RWPE2 (cell line): Measurements from ENCODE around the gene TSHZ2.

Experiments
- ATAC-seq: fragments of 200-7000 bp; cut with Tn5 transposase; 3 replicates; pipeline ENCODE4 v1.9.1; 2021; ENCODE audit warnings: low read depth
- DNase-seq: peaks from one replicate; pipeline ENCODE4 v3.0.0-alpha.2; 2020; ENCODE audit warnings: low spot score
- H3K27ac ChIP-seq: fragments of 450-650 bp; 2 replicates; pipeline ENCODE4 v1.5.1; 2017; ENCODE audit warnings: mild to moderate bottlenecking; ENCODE audit not compliant: poor library complexity, severe bottlenecking
- H3K27me3 ChIP-seq: fragments of 250-450 bp; sonication (Bioruptor Pico); 2 replicates; pipeline ENCODE4 v1.5.1; 2021; ENCODE audit warnings: mild to moderate bottlenecking, moderate library complexity; ENCODE audit not compliant: insufficient read depth, poor library complexity, severe bottlenecking
- H3K36me3 ChIP-seq: fragments of 250-450 bp; sonication (Bioruptor Pico); 2 replicates; pipeline ENCODE4 v1.5.1; 2020; ENCODE audit warnings: low read depth, mild to moderate bottlenecking, moderate library complexity
- H3K4me1 ChIP-seq: fragments of 250-450 bp; sonication (Bioruptor Pico); 2 replicates; pipeline ENCODE4 v1.5.1; 2021; ENCODE audit warnings: mild to moderate bottlenecking, moderate library complexity; ENCODE audit not compliant: insufficient read depth, poor library complexity, severe bottlenecking
- H3K4me3 ChIP-seq: fragments of 250-450 bp; sonication (Bioruptor Pico); 2 replicates; pipeline ENCODE4 v1.5.1; 2021; ENCODE audit warnings: mild to moderate bottlenecking, moderate library complexity; ENCODE audit not compliant: severe bottlenecking
- H3K9me3 ChIP-seq: fragments of 250-450 bp; sonication (Bioruptor Pico); 2 replicates; pipeline ENCODE4 v1.5.1; 2021; ENCODE audit warnings: mild to moderate bottlenecking, moderate library complexity; ENCODE audit not compliant: severe bottlenecking
- TF ChIP-seq, protein P1 (sequence below): fragments of 450-650 bp; IDR thresholded peaks from one replicate; pipeline ENCODE4 v1.5.1; 2017; ENCODE audit warnings: mild to moderate bottlenecking, moderate library complexity; ENCODE audit not compliant: poor library complexity, severe bottlenecking

The TSHZ2 gene

DNA sequence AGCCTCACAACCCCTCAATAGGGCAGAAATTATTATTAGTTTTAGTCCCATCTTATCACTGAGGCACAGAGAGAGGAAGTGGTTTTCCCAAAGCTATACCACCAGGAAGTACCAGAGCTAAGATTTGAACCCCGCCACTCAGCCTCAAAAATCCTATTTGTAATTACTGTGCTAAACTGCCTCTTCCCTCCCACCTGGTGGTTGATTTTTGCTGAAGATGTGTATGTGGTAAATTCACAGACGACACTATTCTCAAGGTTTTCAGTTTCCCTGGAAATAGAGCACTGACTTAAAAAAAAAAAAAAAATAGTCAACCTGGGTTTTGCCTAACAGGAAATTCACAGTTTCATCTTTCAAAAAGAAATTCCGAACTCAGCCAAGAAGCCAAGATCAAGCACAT lies 57.9 kb downstream of the TSHZ2 start:
- H3K4me3 ChIP-seq = no peak overlapping the region
- H3K9me3 ChIP-seq = no peaks in the 10 kb centered on the region
- TF ChIP-seq, protein P1, sequence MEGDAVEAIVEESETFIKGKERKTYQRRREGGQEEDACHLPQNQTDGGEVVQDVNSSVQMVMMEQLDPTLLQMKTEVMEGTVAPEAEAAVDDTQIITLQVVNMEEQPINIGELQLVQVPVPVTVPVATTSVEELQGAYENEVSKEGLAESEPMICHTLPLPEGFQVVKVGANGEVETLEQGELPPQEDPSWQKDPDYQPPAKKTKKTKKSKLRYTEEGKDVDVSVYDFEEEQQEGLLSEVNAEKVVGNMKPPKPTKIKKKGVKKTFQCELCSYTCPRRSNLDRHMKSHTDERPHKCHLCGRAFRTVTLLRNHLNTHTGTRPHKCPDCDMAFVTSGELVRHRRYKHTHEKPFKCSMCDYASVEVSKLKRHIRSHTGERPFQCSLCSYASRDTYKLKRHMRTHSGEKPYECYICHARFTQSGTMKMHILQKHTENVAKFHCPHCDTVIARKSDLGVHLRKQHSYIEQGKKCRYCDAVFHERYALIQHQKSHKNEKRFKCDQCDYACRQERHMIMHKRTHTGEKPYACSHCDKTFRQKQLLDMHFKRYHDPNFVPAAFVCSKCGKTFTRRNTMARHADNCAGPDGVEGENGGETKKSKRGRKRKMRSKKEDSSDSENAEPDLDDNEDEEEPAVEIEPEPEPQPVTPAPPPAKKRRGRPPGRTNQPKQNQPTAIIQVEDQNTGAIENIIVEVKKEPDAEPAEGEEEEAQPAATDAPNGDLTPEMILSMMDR = no peak
- H3K36me3 ChIP-seq = no peaks in the 10 kb centered on the region
- ATAC-seq (no peak), DNase-seq (no peak)
- H3K27ac ChIP-seq = no peak overlapping the region
- peaks cover 8% of the 10 kb centered on the region for H3K4me1 ChIP-seq
- no peaks in the 10 kb centered on the region for H3K27me3 ChIP-seq

DNA sequence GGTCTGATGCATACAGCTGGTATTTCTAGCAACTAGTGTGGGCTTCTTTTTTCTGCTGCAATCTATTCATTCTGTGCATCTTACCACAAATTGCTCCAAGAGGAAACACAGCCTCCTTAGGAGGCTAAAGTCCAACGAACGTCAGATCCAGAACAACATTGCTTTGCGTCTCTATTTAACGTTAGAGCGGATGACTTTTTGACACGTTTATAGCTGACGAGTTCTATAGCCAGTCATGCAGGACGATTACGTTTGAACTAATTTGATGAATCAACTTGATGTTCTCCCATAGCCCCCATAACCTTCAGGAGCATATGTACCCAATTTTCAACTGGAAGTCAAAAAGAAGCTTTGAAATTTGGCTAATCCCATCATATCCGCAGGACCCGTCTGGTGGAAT lies 59.9 kb downstream of the TSHZ2 start:
- H3K27ac ChIP-seq = no peak overlapping the region
- no peaks in the 10 kb centered on the region for H3K27me3 ChIP-seq
- no peaks in the 10 kb centered on the region for H3K9me3 ChIP-seq
- DNase-seq (no peak), ATAC-seq (no peak)
- TF ChIP-seq, protein P1 = no peak
- H3K4me3 ChIP-seq = no peak overlapping the region
- peaks cover 12% of the 10 kb centered on the region for H3K4me1 ChIP-seq
- no peaks in the 10 kb centered on the region for H3K36me3 ChIP-seq

DNA sequence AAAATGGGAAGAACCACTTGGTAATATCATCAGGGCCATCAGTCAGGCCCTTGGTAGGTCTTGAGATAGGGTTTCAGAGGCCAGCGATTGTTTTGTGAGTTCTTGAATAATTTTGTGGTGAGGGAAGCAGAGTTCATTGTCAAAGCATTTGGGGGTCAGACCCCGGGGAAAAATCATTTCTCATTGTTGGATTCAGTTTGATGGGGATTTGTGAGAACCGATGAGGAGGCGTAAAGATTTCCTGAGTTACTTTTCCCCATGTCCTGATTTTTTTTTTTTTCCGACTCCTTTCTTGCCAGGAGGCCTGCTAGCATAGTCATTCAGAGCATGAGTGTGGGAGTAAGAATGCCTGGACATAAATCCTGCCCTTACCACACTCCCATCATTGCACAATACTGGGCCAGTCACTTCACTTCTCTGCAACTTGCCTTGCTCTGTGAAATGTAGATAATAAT lies 60.3 kb downstream of the TSHZ2 start:
- TF ChIP-seq, protein P1 = no peak
- ATAC-seq (peak; percentile 99), DNase-seq (no peak)
- Histone ChIP-seq H3K27ac (no peak overlapping the region), H3K9me3 (no peaks in the 10 kb centered on the region), H3K36me3 (no peaks in the 10 kb centered on the region), H3K27me3 (no peaks in the 10 kb centered on the region), H3K4me1 (peaks cover 13% of the 10 kb centered on the region), H3K4me3 (no peak overlapping the region)

DNA sequence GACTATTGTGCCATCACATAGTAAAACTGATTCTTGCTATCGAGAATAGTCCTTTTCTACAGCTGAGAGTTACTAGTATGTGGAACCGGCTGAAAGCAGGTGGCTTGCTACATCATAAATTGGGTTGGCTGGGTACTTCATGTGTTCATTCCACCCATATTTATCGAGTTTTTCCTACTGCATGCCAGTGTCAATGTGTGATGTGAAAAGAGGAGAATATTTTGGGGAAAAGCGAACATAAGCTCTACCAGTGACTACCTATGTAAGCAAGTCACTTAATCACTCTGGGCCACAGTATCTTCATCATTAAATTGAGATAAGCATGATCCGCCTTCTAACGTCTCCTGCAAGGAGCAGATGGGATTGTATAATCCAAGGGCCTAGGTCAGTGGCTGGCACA lies 61.0 kb downstream of the TSHZ2 start:
- TF ChIP-seq, protein P1 = no peak
- Histone ChIP-seq H3K27ac (no peak overlapping the region), H3K27me3 (no peaks in the 10 kb centered on the region), H3K36me3 (no peaks in the 10 kb centered on the region), H3K4me3 (no peak overlapping the region), H3K4me1 (peaks cover 13% of the 10 kb centered on the region), H3K9me3 (no peaks in the 10 kb centered on the region)
- DNase-seq (no peak), ATAC-seq (no peak)

DNA sequence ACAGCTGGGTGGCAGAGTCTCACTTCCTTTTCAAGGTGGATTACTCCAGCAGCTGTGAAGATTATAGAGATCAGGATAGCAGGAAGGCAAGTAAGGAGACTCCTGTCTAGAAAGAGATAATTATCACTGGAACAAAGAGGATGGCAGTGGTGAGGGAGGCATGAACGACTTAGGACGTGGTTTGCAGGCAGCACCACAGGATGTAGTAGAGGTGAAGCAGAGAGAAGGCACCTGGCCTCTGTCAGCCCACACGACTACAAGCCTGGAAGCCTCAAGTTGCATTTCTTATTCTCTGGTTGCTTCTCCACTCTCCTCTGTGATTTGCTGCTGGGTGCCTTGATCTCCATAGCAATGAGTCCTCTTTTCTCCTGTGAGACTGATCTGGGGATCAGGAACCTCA lies 62.7 kb downstream of the TSHZ2 start:
- no peaks in the 10 kb centered on the region for H3K9me3 ChIP-seq
- H3K27me3 ChIP-seq = no peaks in the 10 kb centered on the region
- no peak for DNase-seq
- no peak overlapping the region for H3K27ac ChIP-seq
- TF ChIP-seq, protein P1 = no peak
- H3K36me3 ChIP-seq = no peaks in the 10 kb centered on the region
- peaks cover 13% of the 10 kb centered on the region for H3K4me1 ChIP-seq
- no peak for ATAC-seq
- no peak overlapping the region for H3K4me3 ChIP-seq
